Keratinocyte (primary cell): ENCODE measurements around the gene KCNC3. TPM values are rescaled to one million over a fixed set of nuclear protein-coding genes. Genes with fewer than 3 reads are reported as not detected.

Source experiments
- DNase-seq: peaks from one replicate; pipeline ENCODE4 v3.0.0-alpha.2; 2011; ENCODE audit warnings: low read depth, missing footprints, low spot score
- FAIRE-seq: peaks from 2 replicates; lab custom pipeline; 2011; peaks lifted over from hg19 to GRCh38; lab: Jason Lieb, UNC
- H2AFZ ChIP-seq: 2 replicates; pipeline ENCODE4 v1.6.0; 2012; ENCODE audit warnings: low read length, control low read depth, inconsistent platforms; ENCODE audit not compliant: control insufficient read depth
- H3K27ac ChIP-seq: 2 replicates; pipeline ENCODE4 v1.5.1; 2011; ENCODE audit warnings: low read length; ENCODE audit not compliant: control insufficient read depth, insufficient read depth
- H3K27me3 ChIP-seq: 3 replicates; pipeline ENCODE4 v1.6.0; 2011; ENCODE audit warnings: low read length; ENCODE audit not compliant: control insufficient read depth, insufficient read depth; ENCODE audit errors: extremely low read depth
- H3K36me3 ChIP-seq, 2 experiments: 2 replicates in 1 of 2; 3 replicates in 1 of 2; pipeline ENCODE4 v1.5.1; 2011; ENCODE audit warnings: low read length in 2 of 2, mild to moderate bottlenecking in 1 of 2; ENCODE audit not compliant: control insufficient read depth in 2 of 2, insufficient read depth in 2 of 2; ENCODE audit errors: extremely low read depth in 1 of 2
- H3K4me1 ChIP-seq: 3 replicates; pipeline ENCODE4 v1.5.1; 2011; ENCODE audit warnings: low read length; ENCODE audit not compliant: control insufficient read depth, insufficient read depth; ENCODE audit errors: extremely low read depth
- H3K4me2 ChIP-seq: 3 replicates; pipeline ENCODE4 v1.6.0; 2011; ENCODE audit warnings: low read depth, low read length; ENCODE audit not compliant: control insufficient read depth, insufficient read depth; ENCODE audit errors: extremely low read depth
- H3K4me3 ChIP-seq, 3 experiments: fragments of 200-600 bp in 1 of 3; sonication (generic) in 1 of 3; 2 replicates in 2 of 3; 3 replicates in 1 of 3; pipeline ENCODE4 v1.5.1; 2011 to 2016; ENCODE audit warnings: low read length in 3 of 3, mild to moderate bottlenecking in 3 of 3, control low read depth in 2 of 3, inconsistent platforms in 1 of 3, low read depth in 1 of 3, mixed read lengths in 1 of 3, mixed run types in 1 of 3, moderate library complexity in 1 of 3; ENCODE audit not compliant: control insufficient read depth in 2 of 3, insufficient read depth in 2 of 3; ENCODE audit errors: extremely low read depth in 1 of 3
- H3K79me2 ChIP-seq: 2 replicates; pipeline ENCODE4 v1.6.0; 2012; ENCODE audit warnings: low read length; ENCODE audit not compliant: control insufficient read depth, insufficient read depth
- H3K9ac ChIP-seq: 3 replicates; pipeline ENCODE4 v1.6.0; 2011; ENCODE audit warnings: low read length; ENCODE audit not compliant: control insufficient read depth, insufficient read depth; ENCODE audit errors: extremely low read depth
- H3K9me1 ChIP-seq: 3 replicates; pipeline ENCODE4 v1.6.0; 2011; ENCODE audit warnings: low read length; ENCODE audit not compliant: control insufficient read depth, insufficient read depth; ENCODE audit errors: extremely low read depth
- H3K9me3 ChIP-seq: 2 replicates; pipeline ENCODE4 v1.5.1; 2012; ENCODE audit warnings: low read depth, low read length; ENCODE audit not compliant: control insufficient read depth
- H4K20me1 ChIP-seq: 3 replicates; pipeline ENCODE4 v1.6.0; 2011; ENCODE audit warnings: low read length; ENCODE audit not compliant: control insufficient read depth, insufficient read depth; ENCODE audit errors: extremely low read depth
- EZH2 ChIP-seq: IDR thresholded peaks from one replicate; pipeline ENCODE4 v1.6.1; 2012; ENCODE audit warnings: inconsistent platforms, mild to moderate bottlenecking, low read length, moderate library complexity
- dilution Hi-C: fragments of 300-500 bp; cut with MboI; formaldehyde crosslinking; loops from one replicate; pipeline ENCODE4 v1.7.0; 2020; ENCODE audit warnings: low sequenced_read_pairs; ENCODE audit not compliant: extremely low pct_ligation_motif_present
- polyA plus RNA-seq, 5 experiments: library from polyadenylated mRNA; depleted of rRNA in 3 of 5; stranded (reverse) in 3 of 5; stranded (forward) in 1 of 5; unstranded in 1 of 5; fragments of >200 nt; gene quantifications; 1 replicate in 1 of 5; 2 replicates in 3 of 5; 3 replicates in 1 of 5; pipeline versions ENCODE4 v1.2.1 to v1.2.3, GENCODE V29; 2011 to 2012; ENCODE audit warnings: missing spikeins in 2 of 5, low read depth in 1 of 5, low replicate concordance in 1 of 5
- TF ChIP-seq, protein P1 (sequence below), 3 experiments: IDR thresholded peaks in 1 of 3; conservative IDR thresholded peaks in 1 of 3; optimal IDR thresholded peaks in 1 of 3; 2 replicates in 2 of 3; 3 replicates in 1 of 3; pipeline versions ENCODE3 to v1.5.1; 2011; ENCODE audit warnings: low read length in 3 of 3, mild to moderate bottlenecking in 3 of 3, moderate library complexity in 2 of 3, control low read depth in 1 of 3, inconsistent platforms in 1 of 3; ENCODE audit not compliant: insufficient read depth in 2 of 3; ENCODE audit errors: extremely low read depth in 1 of 3

The KCNC3 gene
- polyA plus RNA-seq, 1 donor (not counting 4 experiments of a cell fraction or from before 2014, with no cell fraction given), result 0.01 TPM

DNA sequence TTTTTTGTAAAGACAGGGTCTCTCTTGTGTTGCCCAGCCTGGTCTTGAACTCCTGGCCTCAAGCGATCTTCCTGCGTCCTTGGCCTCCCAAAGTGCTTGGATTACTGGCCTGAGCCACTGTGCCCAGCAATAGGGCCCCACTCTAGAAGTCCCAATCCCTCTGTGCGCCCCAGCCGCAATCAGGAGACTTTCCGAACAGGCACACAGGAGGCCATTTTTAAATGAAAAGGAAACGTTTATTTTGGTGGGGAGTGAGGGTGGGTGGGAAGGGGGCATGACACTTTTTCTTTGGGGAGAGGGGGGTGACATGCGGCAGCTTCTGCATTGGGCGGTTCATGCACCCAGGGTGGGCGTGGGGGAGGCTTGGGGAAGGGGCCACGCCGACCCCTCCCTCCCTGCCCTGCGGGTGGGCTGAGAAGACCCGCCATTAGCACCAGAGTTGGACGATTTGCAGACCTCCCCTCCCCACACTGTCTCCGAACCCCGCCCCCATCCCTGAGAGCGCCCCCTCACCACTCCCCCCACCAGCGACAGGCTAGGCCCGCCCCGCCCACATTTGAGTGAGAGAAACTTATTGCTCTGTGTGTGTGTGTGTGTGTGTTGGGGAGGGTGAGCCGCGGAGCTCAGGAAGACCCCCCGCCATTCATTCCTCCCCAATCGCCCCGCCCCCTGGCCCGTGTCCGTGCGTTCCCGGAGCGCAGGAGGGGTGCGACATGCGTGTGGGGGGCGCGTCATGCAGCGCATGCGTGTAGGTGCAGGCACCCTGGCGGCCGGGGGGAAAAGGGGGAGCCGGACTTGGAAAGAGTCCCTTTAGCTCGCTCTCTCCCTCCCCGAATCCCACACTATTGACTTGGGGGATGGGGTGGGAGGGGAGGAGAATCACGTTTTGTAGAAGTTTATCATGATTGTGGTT, 17.2 kb downstream of the KCNC3 start:
- Histone ChIP-seq H3K4me2 (no peak overlapping the region), H3K9me1 (no peaks in the 10 kb centered on the region), H2AFZ (no peak overlapping the region), H4K20me1 (no peaks in the 10 kb centered on the region), H3K9me3 (no peaks in the 10 kb centered on the region), H3K36me3 (no peaks in the 10 kb centered on the region), H3K9ac (no peak overlapping the region), H3K4me1 (no peaks in the 10 kb centered on the region), H3K79me2 (no peaks in the 10 kb centered on the region), H3K27me3 (peaks cover 45% of the 10 kb centered on the region), H3K27ac (no peak overlapping the region), H3K4me3 (no peak overlapping the region)
- TF ChIP-seq, protein P1, sequence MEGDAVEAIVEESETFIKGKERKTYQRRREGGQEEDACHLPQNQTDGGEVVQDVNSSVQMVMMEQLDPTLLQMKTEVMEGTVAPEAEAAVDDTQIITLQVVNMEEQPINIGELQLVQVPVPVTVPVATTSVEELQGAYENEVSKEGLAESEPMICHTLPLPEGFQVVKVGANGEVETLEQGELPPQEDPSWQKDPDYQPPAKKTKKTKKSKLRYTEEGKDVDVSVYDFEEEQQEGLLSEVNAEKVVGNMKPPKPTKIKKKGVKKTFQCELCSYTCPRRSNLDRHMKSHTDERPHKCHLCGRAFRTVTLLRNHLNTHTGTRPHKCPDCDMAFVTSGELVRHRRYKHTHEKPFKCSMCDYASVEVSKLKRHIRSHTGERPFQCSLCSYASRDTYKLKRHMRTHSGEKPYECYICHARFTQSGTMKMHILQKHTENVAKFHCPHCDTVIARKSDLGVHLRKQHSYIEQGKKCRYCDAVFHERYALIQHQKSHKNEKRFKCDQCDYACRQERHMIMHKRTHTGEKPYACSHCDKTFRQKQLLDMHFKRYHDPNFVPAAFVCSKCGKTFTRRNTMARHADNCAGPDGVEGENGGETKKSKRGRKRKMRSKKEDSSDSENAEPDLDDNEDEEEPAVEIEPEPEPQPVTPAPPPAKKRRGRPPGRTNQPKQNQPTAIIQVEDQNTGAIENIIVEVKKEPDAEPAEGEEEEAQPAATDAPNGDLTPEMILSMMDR (optimal IDR thresholded peaks at IDR 0.05 in 1 of 3, IDR thresholded peaks at IDR 0.05 in 1 of 3, conservative IDR thresholded peaks at IDR 0.05 in 1 of 3; ENCODE audit: extremely low read depth in 1 of 3, insufficient read depth in 2 of 3, low read length in 3 of 3), result no peak
- TF ChIP-seq EZH2, result no peak
- FAIRE-seq (no peak), DNase-seq (no peak)
- dilution Hi-C loops, result no loop called here

DNA sequence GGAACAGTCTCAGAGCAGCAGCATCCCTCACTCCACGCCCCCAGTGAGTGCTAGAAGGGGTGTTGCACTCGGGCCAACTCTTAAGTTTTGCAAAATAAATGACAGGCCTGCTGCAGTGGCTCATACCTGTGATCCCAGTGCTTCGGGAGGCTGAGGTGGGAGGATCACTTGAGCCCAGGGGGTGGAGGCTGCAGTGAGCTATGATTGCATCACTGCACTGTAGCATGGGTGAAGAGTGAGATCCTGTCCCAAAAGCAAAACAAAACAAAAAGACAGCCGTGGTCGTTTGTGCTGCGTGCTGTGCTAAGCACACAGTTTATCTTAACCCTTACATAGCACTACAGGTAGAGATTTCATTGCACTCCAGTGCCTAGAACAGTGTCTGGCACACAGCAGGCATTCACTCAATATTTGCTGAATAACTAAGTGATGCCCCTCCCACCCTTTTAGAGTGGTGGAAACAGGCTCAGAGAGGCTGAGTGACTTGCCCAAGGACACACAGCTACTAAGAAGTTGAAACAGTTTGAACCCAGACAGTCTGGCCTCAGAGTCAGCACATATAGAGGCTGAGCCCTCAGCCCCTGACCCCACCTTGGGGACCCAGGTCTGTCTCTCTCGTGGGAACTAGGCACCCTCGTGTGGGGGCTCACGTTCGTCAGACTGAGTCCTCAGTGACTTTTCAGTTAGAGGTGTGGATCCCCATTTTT, 18.3 kb downstream of the KCNC3 start:
- H3K4me1 ChIP-seq, result no peaks in the 10 kb centered on the region
- DNase-seq (no peak), FAIRE-seq (no peak)
- H3K9me1 ChIP-seq, result no peaks in the 10 kb centered on the region
- H3K4me3 ChIP-seq, result no peak overlapping the region
- no peak overlapping the region for H3K9ac ChIP-seq
- H3K79me2 ChIP-seq, result no peaks in the 10 kb centered on the region
- H3K27me3 ChIP-seq, result peaks cover 41% of the 10 kb centered on the region
- H3K9me3 ChIP-seq, result no peaks in the 10 kb centered on the region
- no peak overlapping the region for H2AFZ ChIP-seq
- no peaks in the 10 kb centered on the region for H3K36me3 ChIP-seq
- TF ChIP-seq, protein P1 (optimal IDR thresholded peaks at IDR 0.05 in 1 of 3, IDR thresholded peaks at IDR 0.05 in 1 of 3, conservative IDR thresholded peaks at IDR 0.05 in 1 of 3; ENCODE audit: extremely low read depth in 1 of 3, insufficient read depth in 2 of 3, low read length in 3 of 3), result no peak
- no peak for TF ChIP-seq EZH2
- no peak overlapping the region for H3K4me2 ChIP-seq
- dilution Hi-C loops, result no loop called here
- no peak overlapping the region for H3K27ac ChIP-seq
- H4K20me1 ChIP-seq, result no peaks in the 10 kb centered on the region
